ENCODE measurements around the gene ZC3H7A. TPM values are rescaled to one million over a fixed set of nuclear protein-coding genes. Genes with fewer than 3 reads are reported as not detected.

ZC3H7A gene
- total and polyA plus RNA-seq, 9 of the 15 experiments (the other 6 are each of a cell fraction or from before 2014, with no cell fraction given), result 19.8 to 49.1 (median 28.2) TPM

DNA sequence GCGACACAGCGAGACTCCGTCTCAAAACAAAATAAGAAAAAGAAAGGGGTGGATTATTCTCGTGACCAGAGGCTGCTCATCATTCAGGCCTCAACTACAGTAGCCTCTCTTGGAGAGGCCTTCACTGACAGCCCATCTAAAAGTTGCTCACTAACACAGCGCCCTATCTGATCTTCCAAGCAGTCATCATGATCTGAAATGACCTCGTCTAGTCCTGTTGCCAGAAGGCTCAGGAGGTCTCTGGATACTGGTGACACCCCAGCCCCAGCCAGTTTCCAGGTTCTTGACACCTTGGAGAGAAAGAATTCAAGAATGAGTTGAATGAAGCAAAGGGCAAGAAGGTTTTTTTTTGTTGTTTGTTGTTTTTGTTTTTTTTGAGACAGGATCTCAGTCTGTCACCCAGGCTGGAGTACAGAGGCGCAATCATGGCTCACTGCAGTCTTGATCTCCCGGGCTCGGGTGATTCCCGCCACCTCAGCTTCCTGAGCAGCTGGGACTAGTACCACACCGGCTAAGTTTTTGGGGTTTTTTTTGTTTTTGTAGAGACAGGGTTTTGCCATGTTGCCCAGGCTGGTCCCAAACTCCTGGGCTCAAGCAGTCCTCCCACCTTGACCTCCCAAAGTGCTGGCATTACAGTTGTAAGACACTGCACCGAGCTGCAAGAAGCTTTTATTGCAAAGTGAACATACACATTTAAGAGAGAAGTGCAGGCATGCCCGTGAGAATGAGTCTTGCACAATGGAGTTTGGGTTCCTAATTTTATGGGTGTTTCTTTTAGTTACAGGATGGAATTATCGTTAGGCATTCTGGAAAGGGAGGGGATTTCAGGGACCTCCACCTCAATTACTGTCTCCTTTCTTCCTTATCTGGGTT lies 2.7 kb upstream of the ZC3H7A start:
- peak overlapping the region in 1 of 2 experiments; percentile 60; a peak in 1 of 4 replicates for H3K9ac ChIP-seq (ENCODE audit: insufficient read depth in 1 of 2, low read depth in 2 of 2, low read length in 2 of 2)
- peak in 1 of 4 experiments; percentile 29 for DNase-seq (ENCODE audit: extremely low read depth in 1 of 4, low spot score in 3 of 4)
- no peak overlapping the region for H2AFZ ChIP-seq (ENCODE audit: low read depth, low read length)
- no peak for TF ChIP-seq SIX5 (IDR thresholded peaks at IDR 0.05; ENCODE audit: borderline replicate concordance in 1 of 2, insufficient read depth in 1 of 2, low read depth in 1 of 2, low read length in 2 of 2)
- peak; percentile 25 for TF ChIP-seq MEIS2 (IDR thresholded peaks at IDR 0.05; ENCODE audit: partially characterized antibody)
- no peak for TF ChIP-seq FUS (optimal IDR thresholded peaks at IDR 0.05; ENCODE audit: low read depth, low read length)
- TF ChIP-seq CEBPG (CRISPR knock-in tag; IDR thresholded peaks at IDR 0.05), result no peak
- 0 out of 4 replicates have a peak, but pooled peaks of 1 of the 2 experiments have one; percentile 18 for TF ChIP-seq CEBPG (tag; conservative IDR thresholded peaks at IDR 0.05 in 1 of 2, IDR thresholded peaks at IDR 0.05 in 1 of 2)
- TF ChIP-seq, protein P1, sequence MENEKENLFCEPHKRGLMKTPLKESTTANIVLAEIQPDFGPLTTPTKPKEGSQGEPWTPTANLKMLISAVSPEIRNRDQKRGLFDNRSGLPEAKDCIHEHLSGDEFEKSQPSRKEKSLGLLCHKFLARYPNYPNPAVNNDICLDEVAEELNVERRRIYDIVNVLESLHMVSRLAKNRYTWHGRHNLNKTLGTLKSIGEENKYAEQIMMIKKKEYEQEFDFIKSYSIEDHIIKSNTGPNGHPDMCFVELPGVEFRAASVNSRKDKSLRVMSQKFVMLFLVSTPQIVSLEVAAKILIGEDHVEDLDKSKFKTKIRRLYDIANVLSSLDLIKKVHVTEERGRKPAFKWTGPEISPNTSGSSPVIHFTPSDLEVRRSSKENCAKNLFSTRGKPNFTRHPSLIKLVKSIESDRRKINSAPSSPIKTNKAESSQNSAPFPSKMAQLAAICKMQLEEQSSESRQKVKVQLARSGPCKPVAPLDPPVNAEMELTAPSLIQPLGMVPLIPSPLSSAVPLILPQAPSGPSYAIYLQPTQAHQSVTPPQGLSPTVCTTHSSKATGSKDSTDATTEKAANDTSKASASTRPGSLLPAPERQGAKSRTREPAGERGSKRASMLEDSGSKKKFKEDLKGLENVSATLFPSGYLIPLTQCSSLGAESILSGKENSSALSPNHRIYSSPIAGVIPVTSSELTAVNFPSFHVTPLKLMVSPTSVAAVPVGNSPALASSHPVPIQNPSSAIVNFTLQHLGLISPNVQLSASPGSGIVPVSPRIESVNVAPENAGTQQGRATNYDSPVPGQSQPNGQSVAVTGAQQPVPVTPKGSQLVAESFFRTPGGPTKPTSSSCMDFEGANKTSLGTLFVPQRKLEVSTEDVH (IDR thresholded peaks at IDR 0.05; ENCODE audit: low read depth, partially characterized antibody), result peak; percentile 25
- TF ChIP-seq, protein P2, sequence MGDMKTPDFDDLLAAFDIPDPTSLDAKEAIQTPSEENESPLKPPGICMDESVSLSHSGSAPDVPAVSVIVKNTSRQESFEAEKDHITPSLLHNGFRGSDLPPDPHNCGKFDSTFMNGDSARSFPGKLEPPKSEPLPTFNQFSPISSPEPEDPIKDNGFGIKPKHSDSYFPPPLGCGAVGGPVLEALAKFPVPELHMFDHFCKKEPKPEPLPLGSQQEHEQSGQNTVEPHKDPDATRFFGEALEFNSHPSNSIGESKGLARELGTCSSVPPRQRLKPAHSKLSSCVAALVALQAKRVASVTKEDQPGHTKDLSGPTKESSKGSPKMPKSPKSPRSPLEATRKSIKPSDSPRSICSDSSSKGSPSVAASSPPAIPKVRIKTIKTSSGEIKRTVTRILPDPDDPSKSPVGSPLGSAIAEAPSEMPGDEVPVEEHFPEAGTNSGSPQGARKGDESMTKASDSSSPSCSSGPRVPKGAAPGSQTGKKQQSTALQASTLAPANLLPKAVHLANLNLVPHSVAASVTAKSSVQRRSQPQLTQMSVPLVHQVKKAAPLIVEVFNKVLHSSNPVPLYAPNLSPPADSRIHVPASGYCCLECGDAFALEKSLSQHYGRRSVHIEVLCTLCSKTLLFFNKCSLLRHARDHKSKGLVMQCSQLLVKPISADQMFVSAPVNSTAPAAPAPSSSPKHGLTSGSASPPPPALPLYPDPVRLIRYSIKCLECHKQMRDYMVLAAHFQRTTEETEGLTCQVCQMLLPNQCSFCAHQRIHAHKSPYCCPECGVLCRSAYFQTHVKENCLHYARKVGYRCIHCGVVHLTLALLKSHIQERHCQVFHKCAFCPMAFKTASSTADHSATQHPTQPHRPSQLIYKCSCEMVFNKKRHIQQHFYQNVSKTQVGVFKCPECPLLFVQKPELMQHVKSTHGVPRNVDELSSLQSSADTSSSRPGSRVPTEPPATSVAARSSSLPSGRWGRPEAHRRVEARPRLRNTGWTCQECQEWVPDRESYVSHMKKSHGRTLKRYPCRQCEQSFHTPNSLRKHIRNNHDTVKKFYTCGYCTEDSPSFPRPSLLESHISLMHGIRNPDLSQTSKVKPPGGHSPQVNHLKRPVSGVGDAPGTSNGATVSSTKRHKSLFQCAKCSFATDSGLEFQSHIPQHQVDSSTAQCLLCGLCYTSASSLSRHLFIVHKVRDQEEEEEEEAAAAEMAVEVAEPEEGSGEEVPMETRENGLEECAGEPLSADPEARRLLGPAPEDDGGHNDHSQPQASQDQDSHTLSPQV (IDR thresholded peaks at IDR 0.05), result peak; percentile 24; the same call in 1 of the 2 replicates
- TF ChIP-seq, protein P3, sequence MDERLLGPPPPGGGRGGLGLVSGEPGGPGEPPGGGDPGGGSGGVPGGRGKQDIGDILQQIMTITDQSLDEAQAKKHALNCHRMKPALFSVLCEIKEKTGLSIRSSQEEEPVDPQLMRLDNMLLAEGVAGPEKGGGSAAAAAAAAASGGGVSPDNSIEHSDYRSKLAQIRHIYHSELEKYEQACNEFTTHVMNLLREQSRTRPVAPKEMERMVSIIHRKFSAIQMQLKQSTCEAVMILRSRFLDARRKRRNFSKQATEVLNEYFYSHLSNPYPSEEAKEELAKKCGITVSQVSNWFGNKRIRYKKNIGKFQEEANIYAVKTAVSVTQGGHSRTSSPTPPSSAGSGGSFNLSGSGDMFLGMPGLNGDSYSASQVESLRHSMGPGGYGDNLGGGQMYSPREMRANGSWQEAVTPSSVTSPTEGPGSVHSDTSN (CRISPR knock-in tag; IDR thresholded peaks at IDR 0.05; ENCODE audit: low read depth), result no peak
- TF ChIP-seq, protein P3 (tag; conservative IDR thresholded peaks at IDR 0.05; ENCODE audit: low read depth), result 0 out of 2 replicates have a peak, but pooled peaks have one; percentile 27

More for the DNA sequence above, 2.7 kb upstream of the ZC3H7A start:
- Histone ChIP-seq H3K79me2 (ENCODE audit: control insufficient read depth, insufficient read depth, low read length) (peaks cover 42% of the 10 kb centered on the region), H3K27me3 (ENCODE audit: control insufficient read depth in 2 of 2, insufficient read depth in 2 of 2, low read length in 2 of 2) (no peaks in the 10 kb centered on the region; a peak in 1 of 5 replicates), H3K4me2 (ENCODE audit: insufficient read depth, low read length) (no peak overlapping the region; the same call in 1 of the 2 replicates), H3K4me3 (no peak overlapping the region), H3K4me1 (replicated peaks in 1 of 2; ENCODE audit: control insufficient read depth in 2 of 2, insufficient read depth in 2 of 2, low read length in 2 of 2) (peaks cover 35 to 48% of the 10 kb centered on the region in 2 experiments; a peak in 4 of 5 replicates), H3K9me3 (replicated peaks; ENCODE audit: control insufficient read depth, insufficient read depth, low read depth, low read length) (no peaks in the 10 kb centered on the region), H4K20me1 (replicated peaks; ENCODE audit: control insufficient read depth, insufficient read depth, low read length) (no peaks in the 10 kb centered on the region), H3K27ac (ENCODE audit: extremely low read depth, low read depth, low read length) (no peak overlapping the region), H3K9me1 (ENCODE audit: control insufficient read depth, insufficient read depth, low read length) (no peaks in the 10 kb centered on the region), H3K36me3 (ENCODE audit: control insufficient read depth, insufficient read depth, low read length) (peaks cover 10% of the 10 kb centered on the region)
- ChIA-PET POLR2A (interaction anchor here (0.6 to 5.3 kb wide), 7 partner anchors 8 to 165 kb away, joined by 3 to 32 read pairs (median 3); partner anchors contain the start of genes RSL1D1 and TXNDC11), CTCF (ENCODE audit: low intra/inter-chr PET ratio) (no interaction called here)
- FAIRE-seq, result no peak
- WGBS (ENCODE audit: insufficient coverage, low coverage, missing lambda C conversion rate), result 46% methylated on average over 14 of the region's 14 CpGs
- ATAC-seq, result no peak
- BruUV-seq (replicated peaks), result no TSS peak
- intact Hi-C loops (cut with micrococcal nuclease), result no loop called here
- in situ Hi-C loops (cut with MboI), result loop anchor here (10.0 kb wide), 1 partner anchor 265 kb away; no protein-coding TSS in a partner anchor
